H1 (cell line): ENCODE results near the gene SCAI. TPM values are rescaled to one million over a fixed set of nuclear protein-coding genes. Genes with fewer than 3 reads are reported as not detected.

Experiments used
- CTCF ChIA-PET: fragments of 300-600 bp; sonication (Branson Sonifier 250); formaldehyde crosslinking; loops from one replicate; lab custom pipeline; 2021; ENCODE audit not compliant: partially characterized antibody; lab: Charles Lee
- POLR2A ChIA-PET: fragments of 300-600 bp; sonication (Branson Sonifier 250); formaldehyde crosslinking; loops from one replicate; lab custom pipeline; 2021; ENCODE audit warnings: inconsistent platforms; ENCODE audit not compliant: partially characterized antibody; lab: Charles Lee
- DNase-seq, 2 experiments: peaks; one replicate each; pipeline versions ENCODE4 v3.0.0 to v3.0.0-alpha.2; 2010 to 2022; ENCODE audit warnings: low spot score in 2 of 2, low read depth in 1 of 2, mixed read lengths in 1 of 2
- FAIRE-seq: peaks from 2 replicates; lab custom pipeline; 2011; peaks lifted over from hg19 to GRCh38; lab: Jason Lieb, UNC
- H2AFZ ChIP-seq: 2 replicates; pipeline ENCODE4 v1.8.1; 2012; ENCODE audit warnings: low read length, inconsistent platforms
- H2AK5ac ChIP-seq: 2 replicates; pipeline ENCODE4 v1.6.1; 2013; ENCODE audit warnings: low read depth, low read length
- H2BK120ac ChIP-seq: replicated peaks from 2 replicates; pipeline ENCODE3; 2013; ENCODE audit warnings: low read depth, low read length, inconsistent platforms
- H2BK12ac ChIP-seq: 2 replicates; pipeline ENCODE4 v1.6.1; 2013; ENCODE audit warnings: low read depth, low read length
- H2BK15ac ChIP-seq: 2 replicates; pipeline ENCODE4 v1.6.1; 2013; ENCODE audit warnings: low read length
- H2BK20ac ChIP-seq: 2 replicates; pipeline ENCODE4 v1.6.1; 2013; ENCODE audit warnings: low read length
- H2BK5ac ChIP-seq: 2 replicates; pipeline ENCODE4 v1.6.1; 2013; ENCODE audit warnings: low read depth, low read length
- H3K14ac ChIP-seq: 2 replicates; pipeline ENCODE4 v1.6.1; 2013; ENCODE audit warnings: inconsistent platforms; ENCODE audit not compliant: insufficient read length
- H3K18ac ChIP-seq: 2 replicates; pipeline ENCODE4 v1.6.1; 2013; ENCODE audit warnings: low read length; ENCODE audit errors: extremely low read depth
- H3K23ac ChIP-seq: 2 replicates; pipeline ENCODE4 v1.6.1; 2013; ENCODE audit warnings: inconsistent platforms; ENCODE audit not compliant: insufficient read length
- H3K23me2 ChIP-seq: 2 replicates; pipeline ENCODE4 v1.6.1; 2013; ENCODE audit warnings: low read depth, low read length
- H3K27ac ChIP-seq: 2 replicates; pipeline ENCODE4 v1.6.1; 2011; ENCODE audit warnings: low read depth, low read length, inconsistent platforms
- H3K27me3 ChIP-seq, 4 experiments: replicated peaks in 1 of 4; 1 replicate in 1 of 4; 2 replicates in 3 of 4; pipeline versions ENCODE4 v1.6.1 to v1.8.1; 2011 to 2013; ENCODE audit warnings: low read length in 3 of 4, mild to moderate bottlenecking in 3 of 4, inconsistent platforms in 2 of 4, mixed read lengths in 2 of 4, moderate library complexity in 1 of 4; ENCODE audit not compliant: control insufficient read depth in 3 of 4, insufficient read depth in 3 of 4; ENCODE audit errors: extremely low read depth in 1 of 4
- H3K36me3 ChIP-seq, 4 experiments: 2 replicates each; pipeline versions ENCODE4 v1.6.1 to v1.8.1; 2011 to 2013; ENCODE audit warnings: mild to moderate bottlenecking in 4 of 4, low read length in 3 of 4, moderate library complexity in 2 of 4, control low read depth in 1 of 4, inconsistent platforms in 1 of 4; ENCODE audit not compliant: insufficient read depth in 4 of 4, control insufficient read depth in 2 of 4
- H3K4ac ChIP-seq: replicated peaks from 2 replicates; pipeline ENCODE3; 2013; ENCODE audit warnings: low read length, low read depth, mixed read lengths, inconsistent platforms; ENCODE audit not compliant: insufficient read length
- H3K4me1 ChIP-seq, 4 experiments: replicated peaks in 1 of 4; 1 replicate in 1 of 4; 2 replicates in 3 of 4; pipeline versions ENCODE4 v1.6.1 to v1.8.1; 2011 to 2013; ENCODE audit warnings: low read length in 3 of 4, inconsistent platforms in 2 of 4, mixed read lengths in 1 of 4; ENCODE audit not compliant: insufficient read depth in 4 of 4, control insufficient read depth in 3 of 4
- H3K4me2 ChIP-seq, 2 experiments: 2 replicates each; pipeline versions ENCODE4 v1.6.1 to v1.8.1; 2011 to 2013; ENCODE audit warnings: low read depth in 2 of 2, low read length in 2 of 2, control low read depth in 1 of 2, inconsistent platforms in 1 of 2, mild to moderate bottlenecking in 1 of 2; ENCODE audit not compliant: insufficient read depth in 1 of 2
- H3K4me3 ChIP-seq, 4 experiments: fragments of 200-600, 300-600 bp in 1 of 4; sonication (generic), shearing (Covaris generic), sonication (Bioruptor Twin) in 1 of 4; 2 replicates each; pipeline versions ENCODE4 v1.5.1 to v1.8.1; 2011 to 2016; ENCODE audit warnings: low read length in 4 of 4, low read depth in 3 of 4, control low read depth in 2 of 4, inconsistent platforms in 2 of 4, mild to moderate bottlenecking in 2 of 4, mixed read lengths in 1 of 4, moderate library complexity in 1 of 4; ENCODE audit not compliant: insufficient read depth in 2 of 4; ENCODE audit errors: extremely low read depth in 1 of 4
- H3K56ac ChIP-seq: replicated peaks from 2 replicates; pipeline ENCODE3; 2013; ENCODE audit warnings: low read depth, mild to moderate bottlenecking, mixed read lengths, low read length, inconsistent platforms; ENCODE audit not compliant: insufficient read length
- H3K79me1 ChIP-seq: 2 replicates; pipeline ENCODE4 v1.6.1; 2013; ENCODE audit warnings: low read depth, low read length, control low read depth
- H3K79me2 ChIP-seq, 2 experiments: 2 replicates each; pipeline versions ENCODE4 v1.6.1 to v1.8.1; 2012 to 2013; ENCODE audit warnings: low read length in 2 of 2, mild to moderate bottlenecking in 2 of 2, inconsistent platforms in 1 of 2; ENCODE audit not compliant: insufficient read depth in 2 of 2, control insufficient read depth in 1 of 2
- H3K9ac ChIP-seq, 4 experiments: replicated peaks in 1 of 4; 1 replicate in 1 of 4; 2 replicates in 3 of 4; pipeline versions ENCODE4 v1.6.1 to v1.8.1; 2011 to 2013; ENCODE audit warnings: low read depth in 3 of 4, low read length in 3 of 4, control low read depth in 2 of 4, mild to moderate bottlenecking in 2 of 4, moderate library complexity in 2 of 4, inconsistent platforms in 1 of 4; ENCODE audit errors: extremely low read depth in 1 of 4
- H3K9me3 ChIP-seq, 2 experiments: 2 replicates each; pipeline versions ENCODE4 v1.6.1 to v1.8.1; 2012 to 2013; ENCODE audit warnings: mild to moderate bottlenecking in 2 of 2, moderate library complexity in 2 of 2, control low read depth in 1 of 2, inconsistent platforms in 1 of 2, low read depth in 1 of 2, low read length in 1 of 2, mixed read lengths in 1 of 2; ENCODE audit not compliant: insufficient read depth in 2 of 2
- H4K20me1 ChIP-seq, 2 experiments: replicated peaks in 1 of 2; 2 replicates each; pipeline versions ENCODE3 to v1.8.1; 2011 to 2013; ENCODE audit warnings: inconsistent platforms in 2 of 2, low read length in 2 of 2, mild to moderate bottlenecking in 1 of 2; ENCODE audit not compliant: insufficient read depth in 2 of 2, control insufficient read depth in 1 of 2
- H4K5ac ChIP-seq: 2 replicates; pipeline ENCODE4 v1.6.1; 2013; ENCODE audit warnings: low read length, low read depth, mixed read lengths, inconsistent platforms; ENCODE audit not compliant: insufficient read length
- H4K8ac ChIP-seq: 2 replicates; pipeline ENCODE4 v1.8.0; 2013; ENCODE audit warnings: mild to moderate bottlenecking, moderate library complexity, low read length, inconsistent platforms; ENCODE audit not compliant: insufficient read depth; ENCODE audit errors: extremely low read depth
- H4K91ac ChIP-seq: replicated peaks from 2 replicates; pipeline ENCODE3; 2013; ENCODE audit warnings: low read length, mixed read lengths, inconsistent platforms; ENCODE audit not compliant: insufficient read length
- ASH2L ChIP-seq: fragments of 200-600, 300-600 bp; sonication (generic); IDR thresholded peaks from one replicate; pipeline ENCODE4 v1.7.1; 2017; ENCODE audit warnings: low read length
- ATF3 ChIP-seq: IDR thresholded peaks from 2 replicates; pipeline ENCODE4 v1.6.1; 2011; ENCODE audit warnings: low read depth, mild to moderate bottlenecking, low read length; ENCODE audit not compliant: insufficient read depth
- BRCA1 ChIP-seq: IDR thresholded peaks from 2 replicates; pipeline ENCODE4 v1.6.1; 2012; ENCODE audit warnings: low read depth, low read length, improper control_type of control experiment
- CHD1 ChIP-seq: IDR thresholded peaks from 2 replicates; pipeline ENCODE4 v1.6.1; 2012; ENCODE audit warnings: low read depth, low read length, improper control_type of control experiment
- CHD2 ChIP-seq: IDR thresholded peaks from 2 replicates; pipeline ENCODE4 v1.6.1; 2012; ENCODE audit warnings: low read length, improper control_type of control experiment
- CREB1 ChIP-seq: IDR thresholded peaks from 2 replicates; pipeline ENCODE4 v1.6.1; 2012; ENCODE audit warnings: inconsistent platforms
- FOSL1 ChIP-seq: IDR thresholded peaks from 2 replicates; pipeline ENCODE4 v1.6.1; 2011; ENCODE audit warnings: mild to moderate bottlenecking, low read depth, low read length, moderate library complexity; ENCODE audit not compliant: insufficient read depth
- KDM5A ChIP-seq: fragments of 200-600 bp; IDR thresholded peaks from 2 replicates; pipeline ENCODE4 v1.7.1; 2012; ENCODE audit warnings: mild to moderate bottlenecking, low read length, inconsistent platforms, mixed read lengths
- RFX5 ChIP-seq: IDR thresholded peaks from 2 replicates; pipeline ENCODE4 v1.6.1; 2011; ENCODE audit warnings: low read depth, low read length, improper control_type of control experiment, borderline replicate concordance
- RNF2 ChIP-seq: fragments of 200-900, 300-1000 bp; sonication (generic); IDR thresholded peaks from 2 replicates; pipeline ENCODE4 v1.7.1; 2016; ENCODE audit warnings: borderline replicate concordance, low read depth, mild to moderate bottlenecking, antibody characterized with exemption, low read length; ENCODE audit not compliant: poor library complexity, severe bottlenecking; ENCODE audit errors: missing control alignments
- TEAD4 ChIP-seq: IDR thresholded peaks from 2 replicates; pipeline ENCODE4 v1.6.1; 2012; ENCODE audit warnings: low read depth, low read length, inconsistent platforms, mixed read lengths
- USF2 ChIP-seq: IDR thresholded peaks from 2 replicates; pipeline ENCODE4 v1.6.1; 2011; ENCODE audit warnings: low read length, improper control_type of control experiment
- WGBS, 2 experiments: shearing (Covaris generic) in 1 of 2; methylation state at CpG; one replicate each; pipeline versions ENCODE4 v1.1.6 to v1.1.7; 2013 to 2015; ENCODE audit warnings: low lambda C conversion rate in 2 of 2, mixed read lengths in 2 of 2, inconsistent platforms in 1 of 2, low coverage in 1 of 2, missing lambda C conversion rate in 1 of 2; ENCODE audit not compliant: insufficient replicate concordance in 2 of 2, insufficient coverage in 1 of 2, insufficient read length in 1 of 2; ENCODE audit errors: extremely low coverage in 1 of 2, missing lambda C conversion rate in 1 of 2; 5-methylcytosine and 5-hydroxymethylcytosine counted together
- polyA plus RNA-seq, 7 experiments: library from polyadenylated mRNA; depleted of rRNA in 3 of 7; stranded (reverse) in 5 of 7; unstranded in 2 of 7; fragments of >200 nt in 5 of 7; fragments of 200-250 nt in 2 of 7; gene quantifications; 1 replicate in 5 of 7; 2 replicates in 1 of 7; 4 replicates in 1 of 7; pipeline versions ENCODE4 v1.2.1 to v1.2.3, GENCODE V29; 2011 to 2013; ENCODE audit warnings: missing spikeins in 2 of 7, mixed read lengths in 2 of 7
- total RNA-seq: library from RNA; stranded (reverse); fragmentation: NEBNext Ultra II Directional; extraction: Animal tissue kit (Norgen Biotek cat#: 25700); gene quantifications from 2 replicates; pipeline ENCODE4 v1.2.1, GENCODE V29; 2021

Gene SCAI
- total and polyA plus RNA-seq, 2 of the 8 experiments (the other 6 are each of a cell fraction or from before 2014, with no cell fraction given): 6.4 to 19.8 TPM

GRCh38 chr9:125172031-125172755 is 28.9 kb upstream of the SCAI start:
- H3K9ac ChIP-seq: no peak overlapping the region
- DNase-seq (no peak), FAIRE-seq (no peak)
- H3K4me1 ChIP-seq: no peaks in the 10 kb centered on the region
- no peaks in the 10 kb centered on the region for H3K79me1 ChIP-seq
- H4K20me1 ChIP-seq: peaks cover 3 to 7% of the 10 kb centered on the region in 2 experiments
- no peak overlapping the region for H3K4me3 ChIP-seq
- CTCF ChIA-PET: interaction anchor here (0.6 kb wide), 1 partner anchor 42 kb away, joined by 3 read pairs; no protein-coding TSS in a partner anchor
- H3K4ac ChIP-seq: no peak overlapping the region
- 93% methylated on average over 6 of the region's 6 CpGs; no CpG with 5 or more reads in 1 of the 2 experiments for WGBS, 2 experiments
- no peak overlapping the region for H2BK12ac ChIP-seq
- no peak overlapping the region for H4K91ac ChIP-seq
- no peak overlapping the region for H3K27ac ChIP-seq
- H3K56ac ChIP-seq: no peak overlapping the region
- H2BK20ac ChIP-seq: no peak overlapping the region
- no peak overlapping the region for H3K18ac ChIP-seq
- H2BK5ac ChIP-seq: no peak overlapping the region
- POLR2A ChIA-PET: no interaction called here
- H2BK15ac ChIP-seq: no peak overlapping the region
- H3K4me2 ChIP-seq: no peak overlapping the region
- H2BK120ac ChIP-seq: no peak overlapping the region
- no peaks in the 10 kb centered on the region for H3K9me3 ChIP-seq
- no peak overlapping the region for H3K23ac ChIP-seq
- peaks cover 0 to 49% of the 10 kb centered on the region in 2 experiments; a peak in 3 of 4 replicates for H3K79me2 ChIP-seq
- no peaks in the 10 kb centered on the region for H3K23me2 ChIP-seq
- no peaks in the 10 kb centered on the region for H3K27me3 ChIP-seq
- H2AK5ac ChIP-seq: no peak overlapping the region
- no peak overlapping the region for H4K5ac ChIP-seq
- no peak overlapping the region for H4K8ac ChIP-seq
- H2AFZ ChIP-seq: no peak overlapping the region
- H3K14ac ChIP-seq: no peak overlapping the region
- peaks cover 2 to 13% (median 4%) of the 10 kb centered on the region in 4 experiments; a peak in 5 of 8 replicates for H3K36me3 ChIP-seq
- TF ChIP-seq KDM5A (no peak), CHD1 (no peak), ASH2L (no peak), CREB1 (no peak), ATF3 (no peak), BRCA1 (no peak), FOSL1 (no peak), TEAD4 (no peak), CHD2 (no peak), RFX5 (no peak), USF2 (no peak), RNF2 (no peak)
